ENCODE data around the gene CLDN24. TPM values are rescaled to one million over a fixed set of nuclear protein-coding genes. Genes with fewer than 3 reads are reported as not detected.

Gene CLDN24
- total RNA-seq, 1 experiment from 2014 or later: not detected

DNA sequence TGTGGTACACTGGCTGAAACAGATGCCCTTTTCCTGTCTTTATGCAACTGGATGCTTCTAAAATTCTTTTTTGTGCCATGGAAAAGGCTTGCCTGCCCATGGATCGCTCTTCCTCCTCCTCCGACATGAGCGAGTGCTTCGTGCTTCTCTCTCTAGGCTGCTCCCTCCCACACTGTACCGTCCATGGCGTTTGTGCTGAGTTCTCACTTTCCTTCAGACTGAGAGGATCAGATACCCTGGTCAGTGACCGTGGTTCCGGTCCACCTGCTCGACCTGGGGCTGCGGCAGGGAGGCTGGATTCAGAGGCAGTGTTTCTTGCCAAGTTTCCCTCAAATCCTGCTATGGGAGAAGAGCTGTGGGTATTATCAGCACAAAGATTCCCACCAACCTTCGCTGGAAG is 10.2 kb upstream of the CLDN24 start:
- Mint-ChIP-seq H3K4me1 (peaks cover 0 to 4% of the 10 kb centered on the region in 2 experiments; a peak in 1 of 4 replicates), H3K36me3 (ENCODE audit: insufficient read depth in 1 of 3, low read depth in 3 of 3) (peaks cover 0 to 7% (median 0%) of the 10 kb centered on the region in 3 experiments; a peak in 2 of 7 replicates), H3K9me3 (peaks cover 0 to 6% of the 10 kb centered on the region in 2 experiments; a peak in 4 of 5 replicates), H3K27me3 (ENCODE audit: low read depth) (peaks cover 3% of the 10 kb centered on the region), H3K27ac (no peak overlapping the region), H3K4me3 (no peak overlapping the region)
- H2AK5ac ChIP-seq (ENCODE audit: insufficient read length, low read length): no peak overlapping the region
- H3K9ac ChIP-seq (ENCODE audit: extremely low read depth, insufficient read length, low read length): no peak overlapping the region
- H2BK12ac ChIP-seq (ENCODE audit: insufficient read length, low read depth, low read length): no peak overlapping the region
- no peak overlapping the region for H4K5ac ChIP-seq (ENCODE audit: insufficient read length, low read depth, low read length)
- H3K9me3 ChIP-seq (ENCODE audit: control insufficient read depth, low read depth, low read length): no peaks in the 10 kb centered on the region
- H3K4me1 ChIP-seq (ENCODE audit: insufficient read depth, low read length): no peaks in the 10 kb centered on the region
- H3K23me2 ChIP-seq (ENCODE audit: insufficient read length, low read depth, low read length, poor library complexity, severe bottlenecking): no peaks in the 10 kb centered on the region
- no peak overlapping the region for H4K8ac ChIP-seq (replicated peaks; ENCODE audit: insufficient read length, low read depth, low read length)
- H2BK120ac ChIP-seq (ENCODE audit: low read depth, low read length, poor library complexity, severe bottlenecking): no peak overlapping the region
- H2BK20ac ChIP-seq (ENCODE audit: low read depth, low read length, poor library complexity, severe bottlenecking): no peak overlapping the region
- no peak overlapping the region for H3K4me2 ChIP-seq (ENCODE audit: insufficient read depth, insufficient read length, low read length)
- no peak overlapping the region for H3K27ac ChIP-seq (ENCODE audit: insufficient read length, low read depth, low read length)
- H4K91ac ChIP-seq (ENCODE audit: insufficient read length, low read depth, low read length): no peak overlapping the region
- H3K79me1 ChIP-seq (ENCODE audit: insufficient read depth, low read depth, low read length, poor library complexity, severe bottlenecking): no peaks in the 10 kb centered on the region
- H3K23ac ChIP-seq (ENCODE audit: insufficient read length, low read depth, low read length): no peak overlapping the region
- TF ChIP-seq, protein P1, sequence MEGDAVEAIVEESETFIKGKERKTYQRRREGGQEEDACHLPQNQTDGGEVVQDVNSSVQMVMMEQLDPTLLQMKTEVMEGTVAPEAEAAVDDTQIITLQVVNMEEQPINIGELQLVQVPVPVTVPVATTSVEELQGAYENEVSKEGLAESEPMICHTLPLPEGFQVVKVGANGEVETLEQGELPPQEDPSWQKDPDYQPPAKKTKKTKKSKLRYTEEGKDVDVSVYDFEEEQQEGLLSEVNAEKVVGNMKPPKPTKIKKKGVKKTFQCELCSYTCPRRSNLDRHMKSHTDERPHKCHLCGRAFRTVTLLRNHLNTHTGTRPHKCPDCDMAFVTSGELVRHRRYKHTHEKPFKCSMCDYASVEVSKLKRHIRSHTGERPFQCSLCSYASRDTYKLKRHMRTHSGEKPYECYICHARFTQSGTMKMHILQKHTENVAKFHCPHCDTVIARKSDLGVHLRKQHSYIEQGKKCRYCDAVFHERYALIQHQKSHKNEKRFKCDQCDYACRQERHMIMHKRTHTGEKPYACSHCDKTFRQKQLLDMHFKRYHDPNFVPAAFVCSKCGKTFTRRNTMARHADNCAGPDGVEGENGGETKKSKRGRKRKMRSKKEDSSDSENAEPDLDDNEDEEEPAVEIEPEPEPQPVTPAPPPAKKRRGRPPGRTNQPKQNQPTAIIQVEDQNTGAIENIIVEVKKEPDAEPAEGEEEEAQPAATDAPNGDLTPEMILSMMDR (conservative IDR thresholded peaks at IDR 0.05): no peak
- no peaks in the 10 kb centered on the region for H3K27me3 ChIP-seq (ENCODE audit: insufficient read depth, low read length)
- no peaks in the 10 kb centered on the region for H3K79me2 ChIP-seq (ENCODE audit: insufficient read depth, low read length)
- H3K56ac ChIP-seq (ENCODE audit: insufficient read length, low read depth, low read length): no peak overlapping the region
- DNase-seq: no peak
- WGBS (ENCODE audit: extremely low coverage, insufficient read length, low lambda C conversion rate): no CpG with 5 or more reads among the region's 11 CpGs
- no peaks in the 10 kb centered on the region for H4K20me1 ChIP-seq (ENCODE audit: control insufficient read depth, insufficient read depth, insufficient read length)
- H3T11ph ChIP-seq (ENCODE audit: low read length): no peak overlapping the region
- H2BK15ac ChIP-seq (ENCODE audit: low read depth, low read length): no peak overlapping the region
- H3K4ac ChIP-seq (ENCODE audit: low read depth, low read length): no peak overlapping the region
- no peak overlapping the region for H2BK5ac ChIP-seq (ENCODE audit: insufficient read length, low read length)
- H3K18ac ChIP-seq (ENCODE audit: insufficient read length, low read depth, low read length): no peak overlapping the region
- H3K14ac ChIP-seq (ENCODE audit: insufficient read depth, low read length): no peak overlapping the region
- no peak overlapping the region for H2AFZ ChIP-seq (ENCODE audit: low read length)
